ENCODE measurements around the gene KCNK5.

Gene KCNK5

GRCh38 chr6:39193201-39193791 lies 36.0 kb downstream of the KCNK5 start:
- H3K27me3 Mint-ChIP-seq (ENCODE audit: low read depth): no peaks in the 10 kb centered on the region
- H3K9me3 Mint-ChIP-seq: no peaks in the 10 kb centered on the region
- H3K27ac Mint-ChIP-seq: peak overlapping the region; percentile 67

DNA sequence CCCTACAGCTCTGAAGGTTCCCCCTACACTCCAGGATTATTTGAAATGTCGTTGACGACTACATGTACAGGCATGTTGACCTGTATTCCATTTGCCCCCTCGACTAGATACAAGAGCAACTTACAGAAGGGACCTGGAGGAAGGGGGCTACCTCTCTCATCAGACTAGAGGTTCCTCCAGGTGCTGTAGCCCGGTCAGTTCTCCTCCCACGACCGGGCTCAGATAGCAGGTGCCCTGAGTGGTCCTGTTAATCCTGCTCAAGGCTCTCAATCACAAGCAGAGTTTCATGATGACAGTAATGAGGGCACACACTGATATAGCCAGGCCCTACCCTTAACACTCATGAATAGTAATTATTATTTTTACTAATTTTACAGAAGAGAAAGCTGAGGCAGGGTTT lies 36.5 kb downstream of the KCNK5 start:
- Mint-ChIP-seq H3K36me3 (ENCODE audit: low read depth) (peaks cover 33% of the 10 kb centered on the region), H3K27ac (peak overlapping the region; percentile 23), H3K4me3 (no peak overlapping the region), H3K27me3 (ENCODE audit: low read depth) (no peaks in the 10 kb centered on the region), H3K4me1 (ENCODE audit: low read depth) (peaks cover 15% of the 10 kb centered on the region), H3K9me3 (no peaks in the 10 kb centered on the region)
- DNase-seq (ENCODE audit: low spot score): no peak

More at GRCh38 chr6:39193201-39193791, 36.0 kb downstream of the KCNK5 start:
- DNase-seq (ENCODE audit: low spot score): no peak
- Mint-ChIP-seq H3K4me1 (ENCODE audit: low read depth) (peaks cover 19% of the 10 kb centered on the region), H3K36me3 (ENCODE audit: low read depth) (peaks cover 33% of the 10 kb centered on the region), H3K4me3 (no peak overlapping the region)

DNA sequence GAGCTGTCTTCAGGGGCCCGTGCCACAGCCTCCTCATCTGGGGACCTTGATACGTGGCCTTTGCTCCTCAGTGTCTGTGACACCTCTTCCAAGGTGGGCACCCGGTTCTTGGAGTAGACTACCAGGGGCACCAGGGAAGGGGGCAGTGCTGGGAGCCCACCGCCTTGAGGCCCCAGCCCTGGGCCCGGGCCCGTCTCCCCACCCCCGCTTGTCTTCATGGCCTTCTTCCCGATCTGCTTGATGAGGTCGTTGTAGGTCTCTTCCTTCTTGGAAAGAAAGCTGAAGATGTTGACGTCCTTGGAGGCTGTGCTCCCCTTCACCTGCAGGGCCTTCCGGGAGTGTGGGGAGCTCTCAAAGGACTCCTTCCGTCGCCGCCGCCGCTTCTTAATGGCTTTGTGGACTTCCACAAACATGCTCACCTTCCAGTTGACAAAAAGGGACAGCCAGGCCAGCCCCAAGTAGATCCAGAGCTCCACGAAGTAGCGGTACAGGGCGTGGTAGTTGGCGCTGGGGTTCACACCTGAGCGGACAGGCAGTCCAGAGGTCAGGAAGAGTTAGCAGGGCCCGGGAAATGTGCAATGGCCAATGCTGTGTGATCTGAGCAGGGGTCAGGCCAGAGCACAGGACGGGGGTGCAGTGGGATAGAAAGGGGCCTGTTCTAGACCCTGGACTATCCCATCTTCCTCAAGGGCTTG lies 37.9 kb downstream of the KCNK5 start:
- H3K4me1 Mint-ChIP-seq (ENCODE audit: low read depth): peaks cover 11% of the 10 kb centered on the region
- no peak overlapping the region for H3K4me3 Mint-ChIP-seq
- no peaks in the 10 kb centered on the region for H3K27me3 Mint-ChIP-seq (ENCODE audit: low read depth)
- no peaks in the 10 kb centered on the region for H3K9me3 Mint-ChIP-seq
- DNase-seq (ENCODE audit: low spot score): no peak
- H3K36me3 Mint-ChIP-seq (ENCODE audit: low read depth): peaks cover 36% of the 10 kb centered on the region
- H3K27ac Mint-ChIP-seq: no peak overlapping the region

- Mint-ChIP-seq H3K4me3 (no peak overlapping the region), H3K36me3 (ENCODE audit: low read depth) (peaks cover 35% of the 10 kb centered on the region), H3K4me1 (ENCODE audit: low read depth) (peaks cover 11% of the 10 kb centered on the region), H3K27me3 (ENCODE audit: low read depth) (no peaks in the 10 kb centered on the region), H3K9me3 (no peaks in the 10 kb centered on the region), H3K27ac (no peak overlapping the region)
- DNase-seq (ENCODE audit: low spot score): no peak
Measured at GRCh38 chr6:39190545-39191235, 38.6 kb downstream of the KCNK5 start.

GRCh38 chr6:39189915-39190544 lies 39.2 kb downstream of the KCNK5 start:
- peaks cover 32% of the 10 kb centered on the region for H3K36me3 Mint-ChIP-seq (ENCODE audit: low read depth)
- peaks cover 11% of the 10 kb centered on the region for H3K4me1 Mint-ChIP-seq (ENCODE audit: low read depth)
- no peaks in the 10 kb centered on the region for H3K27me3 Mint-ChIP-seq (ENCODE audit: low read depth)
- DNase-seq (ENCODE audit: low spot score): no peak
- H3K27ac Mint-ChIP-seq: no peak overlapping the region
- H3K4me3 Mint-ChIP-seq: no peak overlapping the region
- H3K9me3 Mint-ChIP-seq: no peaks in the 10 kb centered on the region

DNA sequence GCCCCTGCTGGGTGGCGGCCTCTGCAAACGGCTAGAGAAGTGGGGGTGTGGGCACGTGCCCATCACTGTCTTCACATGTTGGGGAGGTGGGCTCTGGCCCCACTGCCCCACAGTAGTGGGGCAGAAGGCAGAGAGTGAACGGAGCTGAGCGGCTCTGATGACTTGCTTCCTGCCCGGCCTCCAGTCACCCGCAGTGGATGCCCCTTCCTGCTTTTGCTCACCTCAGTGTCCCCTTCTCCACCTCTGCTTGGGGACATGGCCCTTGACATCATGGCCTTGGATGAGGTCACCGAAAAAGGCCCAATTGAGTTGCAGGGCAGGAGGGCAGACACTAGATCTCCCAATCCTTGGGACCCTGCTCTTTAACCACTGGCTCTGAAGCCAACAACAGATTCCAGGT lies 40.1 kb downstream of the KCNK5 start:
- DNase-seq (ENCODE audit: low spot score): no peak
- Mint-ChIP-seq H3K4me1 (ENCODE audit: low read depth) (peaks cover 11% of the 10 kb centered on the region), H3K27me3 (ENCODE audit: low read depth) (no peaks in the 10 kb centered on the region), H3K9me3 (no peaks in the 10 kb centered on the region), H3K4me3 (no peak overlapping the region), H3K36me3 (ENCODE audit: low read depth) (peaks cover 27% of the 10 kb centered on the region), H3K27ac (no peak overlapping the region)

DNA sequence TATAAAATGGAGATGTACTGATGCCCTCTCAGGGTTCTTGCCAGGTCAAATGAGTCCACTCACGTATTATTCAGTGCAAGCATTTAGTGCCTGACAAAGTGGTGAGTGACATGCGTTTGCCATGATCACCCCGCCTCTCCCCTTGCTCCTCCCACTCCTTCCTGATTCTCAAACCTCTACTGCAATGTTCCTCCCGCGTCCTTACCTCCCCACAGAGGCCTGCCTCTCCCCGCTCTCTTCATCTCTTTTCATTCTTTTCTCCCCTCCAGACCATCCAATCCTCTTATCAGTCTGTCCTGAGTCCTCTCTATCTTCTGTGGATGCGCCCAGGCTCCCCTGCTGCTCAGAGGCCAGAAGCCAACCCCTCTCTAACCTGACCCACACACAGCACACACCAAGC lies 40.7 kb downstream of the KCNK5 start:
- peak; percentile 30 for DNase-seq (ENCODE audit: low spot score)
- no peaks in the 10 kb centered on the region for H3K27me3 Mint-ChIP-seq (ENCODE audit: low read depth)
- peak overlapping the region; percentile 33 for H3K4me3 Mint-ChIP-seq
- no peaks in the 10 kb centered on the region for H3K9me3 Mint-ChIP-seq
- H3K4me1 Mint-ChIP-seq (ENCODE audit: low read depth): peaks cover 11% of the 10 kb centered on the region
- peak overlapping the region; percentile 78 for H3K27ac Mint-ChIP-seq
- H3K36me3 Mint-ChIP-seq (ENCODE audit: low read depth): peaks cover 26% of the 10 kb centered on the region

DNA sequence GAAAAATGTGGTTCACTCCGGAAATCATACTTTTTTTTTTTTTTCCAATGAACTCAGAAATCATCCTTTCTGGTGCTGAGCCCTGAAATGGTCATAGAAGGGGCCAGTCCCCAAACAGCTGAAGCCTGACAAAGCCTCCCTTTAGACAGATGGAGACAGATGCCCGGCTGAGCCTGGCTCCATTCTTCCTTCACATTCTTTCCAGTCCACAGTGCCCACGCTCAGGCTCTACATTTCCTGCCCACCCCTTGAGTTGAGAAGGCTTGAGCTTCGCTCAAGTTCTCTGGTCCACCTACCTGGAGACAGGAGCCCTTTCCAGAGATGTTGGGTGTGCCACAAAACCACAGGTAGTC lies 41.2 kb downstream of the KCNK5 start:
- H3K4me1 Mint-ChIP-seq (ENCODE audit: low read depth): peaks cover 11% of the 10 kb centered on the region
- H3K4me3 Mint-ChIP-seq: no peak overlapping the region
- no peak overlapping the region for H3K27ac Mint-ChIP-seq
- H3K36me3 Mint-ChIP-seq (ENCODE audit: low read depth): peaks cover 23% of the 10 kb centered on the region
- no peaks in the 10 kb centered on the region for H3K9me3 Mint-ChIP-seq
- DNase-seq (ENCODE audit: low spot score): no peak
- no peaks in the 10 kb centered on the region for H3K27me3 Mint-ChIP-seq (ENCODE audit: low read depth)

GRCh38 chr6:39184906-39185580 lies 44.2 kb downstream of the KCNK5 start:
- no peaks in the 10 kb centered on the region for H3K9me3 Mint-ChIP-seq
- no peak overlapping the region for H3K27ac Mint-ChIP-seq
- peaks cover 11% of the 10 kb centered on the region for H3K4me1 Mint-ChIP-seq (ENCODE audit: low read depth)
- H3K27me3 Mint-ChIP-seq (ENCODE audit: low read depth): no peaks in the 10 kb centered on the region
- peaks cover 21% of the 10 kb centered on the region for H3K36me3 Mint-ChIP-seq (ENCODE audit: low read depth)
- no peak for DNase-seq (ENCODE audit: low spot score)
- H3K4me3 Mint-ChIP-seq: no peak overlapping the region

DNA sequence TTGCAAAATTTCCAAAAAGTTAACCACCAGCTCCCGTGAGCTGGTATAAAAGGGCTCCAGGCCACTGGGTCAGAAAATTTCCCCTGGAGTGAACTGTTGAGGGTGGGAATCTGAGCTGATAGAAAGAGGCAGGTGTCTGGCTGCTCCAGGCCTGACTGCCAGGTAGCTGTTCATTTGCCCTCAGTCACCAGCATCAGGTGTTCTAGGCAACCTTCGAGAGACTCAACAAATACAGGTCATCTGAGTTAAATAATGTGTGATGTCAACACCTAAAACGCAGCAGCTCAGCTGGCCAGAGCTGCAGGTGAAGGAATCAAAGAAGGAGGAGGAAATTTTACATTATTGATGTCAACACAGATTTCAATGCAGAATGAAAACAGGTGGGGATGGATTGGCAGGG lies 46.7 kb downstream of the KCNK5 start:
- H3K27me3 Mint-ChIP-seq (ENCODE audit: low read depth): no peaks in the 10 kb centered on the region
- peaks cover 9% of the 10 kb centered on the region for H3K9me3 Mint-ChIP-seq
- no peak overlapping the region for H3K4me3 Mint-ChIP-seq
- peaks cover 25% of the 10 kb centered on the region for H3K36me3 Mint-ChIP-seq (ENCODE audit: low read depth)
- no peak for DNase-seq (ENCODE audit: low spot score)
- H3K27ac Mint-ChIP-seq: no peak overlapping the region
- H3K4me1 Mint-ChIP-seq (ENCODE audit: low read depth): no peaks in the 10 kb centered on the region

DNA sequence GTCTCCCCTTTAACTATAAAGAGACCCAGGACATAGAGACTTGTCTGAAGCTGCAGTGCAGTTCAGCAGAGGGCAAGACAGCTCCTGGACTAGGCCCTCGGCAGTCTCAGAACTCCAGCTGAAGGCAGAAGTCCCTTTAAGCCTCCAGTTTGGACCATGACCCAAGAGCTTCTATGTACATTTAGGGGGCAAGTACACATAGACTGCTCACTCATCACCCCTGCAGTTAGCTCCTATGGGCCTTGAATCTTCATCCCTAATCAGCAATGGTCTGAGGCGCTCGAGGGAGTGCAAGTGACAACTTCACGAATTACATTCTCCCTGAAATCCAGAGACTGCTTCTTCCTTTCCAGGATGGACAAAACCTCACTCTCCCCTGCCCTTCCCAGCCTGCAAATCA lies 47.4 kb downstream of the KCNK5 start:
- Mint-ChIP-seq H3K27me3 (ENCODE audit: low read depth) (no peaks in the 10 kb centered on the region), H3K4me3 (no peak overlapping the region), H3K4me1 (ENCODE audit: low read depth) (no peaks in the 10 kb centered on the region), H3K27ac (no peak overlapping the region), H3K9me3 (peaks cover 15% of the 10 kb centered on the region), H3K36me3 (ENCODE audit: low read depth) (peaks cover 22% of the 10 kb centered on the region)
- DNase-seq (ENCODE audit: low spot score): no peak

GRCh38 chr6:39181333-39181732 lies 47.9 kb downstream of the KCNK5 start:
- H3K27ac Mint-ChIP-seq: no peak overlapping the region
- no peak overlapping the region for H3K4me3 Mint-ChIP-seq
- H3K9me3 Mint-ChIP-seq: peaks cover 19% of the 10 kb centered on the region
- DNase-seq (ENCODE audit: low spot score): no peak
- no peaks in the 10 kb centered on the region for H3K27me3 Mint-ChIP-seq (ENCODE audit: low read depth)
- peaks cover 24% of the 10 kb centered on the region for H3K36me3 Mint-ChIP-seq (ENCODE audit: low read depth)
- no peaks in the 10 kb centered on the region for H3K4me1 Mint-ChIP-seq (ENCODE audit: low read depth)

DNA sequence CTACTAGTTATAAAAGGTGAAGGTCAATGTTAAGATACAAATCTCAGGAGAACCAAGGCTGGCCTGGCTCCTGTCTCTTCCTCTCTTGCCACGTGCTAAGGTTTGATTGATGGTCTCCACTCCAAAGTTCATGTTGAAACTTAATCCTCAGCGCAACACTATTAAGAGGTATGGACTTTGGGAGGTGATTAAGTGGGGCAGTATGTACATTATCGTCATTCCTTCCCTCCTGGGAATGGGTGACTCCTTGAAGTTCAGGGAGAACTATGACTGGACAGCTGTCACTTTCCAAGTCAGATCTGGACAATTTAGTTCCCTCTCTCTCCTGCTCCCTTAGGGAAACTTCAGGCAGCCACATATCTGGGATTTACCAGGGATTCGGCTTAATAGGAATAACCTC lies 50.5 kb downstream of the KCNK5 start:
- DNase-seq (ENCODE audit: low spot score): no peak
- Mint-ChIP-seq H3K4me1 (ENCODE audit: low read depth) (no peaks in the 10 kb centered on the region), H3K27me3 (ENCODE audit: low read depth) (no peaks in the 10 kb centered on the region), H3K4me3 (no peak overlapping the region), H3K27ac (no peak overlapping the region), H3K9me3 (peaks cover 19% of the 10 kb centered on the region), H3K36me3 (ENCODE audit: low read depth) (peaks cover 15% of the 10 kb centered on the region)

GRCh38 chr6:39178235-39178634 lies 51.0 kb downstream of the KCNK5 start:
- H3K4me1 Mint-ChIP-seq (ENCODE audit: low read depth): no peaks in the 10 kb centered on the region
- no peak overlapping the region for H3K4me3 Mint-ChIP-seq
- no peak overlapping the region for H3K27ac Mint-ChIP-seq
- no peaks in the 10 kb centered on the region for H3K27me3 Mint-ChIP-seq (ENCODE audit: low read depth)
- no peak for DNase-seq (ENCODE audit: low spot score)
- peaks cover 14% of the 10 kb centered on the region for H3K36me3 Mint-ChIP-seq (ENCODE audit: low read depth)
- H3K9me3 Mint-ChIP-seq: peaks cover 19% of the 10 kb centered on the region

Data from T-helper 2 cell treated with Interferon-gamma antibody and Interleukin-4, amounts not matched to agents 5 μg/mL and 100 μg/mL, for 36 hours (primary cell).